ENCODE data around the gene ANXA7.

The ANXA7 gene

GRCh38 chr10:73413528-73414229, at the start of gene ANXA7:
TSS of gene ANXA7 (minus strand) at chr10:73414058. CDS start at chr10:73400856, 13,202 bp downstream.
- peak; percentile 95 for DNase-seq

- no peak for DNase-seq
Observed at GRCh38 chr10:73460897-73461296, 47.0 kb upstream of the ANXA7 start.

- no peak for DNase-seq
Observed at GRCh38 chr10:73459683-73460314, 45.9 kb upstream of the ANXA7 start.

GRCh38 chr10:73456187-73456890, 42.5 kb upstream of the ANXA7 start:
- DNase-seq = no peak

GRCh38 chr10:73449113-73449512, 35.3 kb upstream of the ANXA7 start:
- no peak for DNase-seq

GRCh38 chr10:73448384-73448783, 34.5 kb upstream of the ANXA7 start:
- DNase-seq = no peak

- no peak for DNase-seq
Observed at GRCh38 chr10:73446926-73447325, 33.1 kb upstream of the ANXA7 start.

GRCh38 chr10:73444457-73444856, 30.6 kb upstream of the ANXA7 start:
- no peak for DNase-seq

- peak; percentile 24 for DNase-seq
Observed at GRCh38 chr10:73439605-73440312, 25.9 kb upstream of the ANXA7 start.

GRCh38 chr10:73439055-73439454, 25.2 kb upstream of the ANXA7 start:
- DNase-seq = no peak

GRCh38 chr10:73433538-73433867, 19.6 kb upstream of the ANXA7 start, which contains the start of gene MSS51:
TSS of gene MSS51 (minus strand) at chr10:73433561. CDS start at chr10:73428284, 5,277 bp downstream.
- no peak for DNase-seq

GRCh38 chr10:73432646-73433537, 19.0 kb upstream of the ANXA7 start:
- DNase-seq = no peak

GRCh38 chr10:73426318-73426717, 12.5 kb upstream of the ANXA7 start:
- no peak for DNase-seq

- DNase-seq = no peak
Observed at GRCh38 chr10:73424478-73424877, 10.6 kb upstream of the ANXA7 start.

GRCh38 chr10:73423309-73423708, 9.5 kb upstream of the ANXA7 start:
- no peak for DNase-seq

GRCh38 chr10:73416571-73416970, 2.7 kb upstream of the ANXA7 start:
- no peak for DNase-seq

GRCh38 chr10:73414230-73414945, 530 bp upstream of the ANXA7 start:
- no peak for DNase-seq

- no peak for DNase-seq
Observed at GRCh38 chr10:73413108-73413527, 740 bp downstream of the ANXA7 start.

GRCh38 chr10:73410897-73411296, 3.0 kb downstream of the ANXA7 start:
- no peak for DNase-seq

- DNase-seq = peak; percentile 47
Observed at GRCh38 chr10:73408978-73409521, 4.8 kb downstream of the ANXA7 start.

GRCh38 chr10:73408061-73408460, 5.8 kb downstream of the ANXA7 start:
- DNase-seq = no peak
